GM18861 (cell line): ENCODE measurements around the gene SLC25A42.

Source experiments
- ATAC-seq: cut with Tn5 transposase; IDR thresholded peaks from one replicate; pipeline ENCODE4 v1.9.1; 2021; ENCODE audit not compliant: unreplicated experiment

SLC25A42 gene

GRCh38 chr19:19050104-19050503 lies 13.7 kb upstream of the SLC25A42 start:
- ATAC-seq: no peak

DNA sequence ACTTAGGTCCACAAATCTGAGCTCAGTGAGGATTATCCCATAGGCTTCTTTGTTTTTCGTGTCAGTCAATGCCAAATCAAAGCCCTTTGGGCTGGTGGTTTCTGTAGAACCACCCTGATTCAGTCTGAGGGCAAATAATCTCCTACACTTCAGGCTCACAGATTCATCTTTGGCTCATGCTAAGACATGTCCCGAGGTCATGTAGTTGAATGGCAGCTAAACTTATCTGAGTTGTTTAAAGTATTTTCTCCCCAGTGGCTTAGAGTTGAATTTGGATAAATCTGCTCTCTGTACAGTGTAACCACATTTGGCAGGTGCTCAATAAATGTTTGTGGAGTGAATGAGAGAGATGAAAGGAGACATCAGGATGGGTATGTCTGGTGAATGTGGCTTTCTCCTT lies 13.1 kb upstream of the SLC25A42 start:
- ATAC-seq: no peak

DNA sequence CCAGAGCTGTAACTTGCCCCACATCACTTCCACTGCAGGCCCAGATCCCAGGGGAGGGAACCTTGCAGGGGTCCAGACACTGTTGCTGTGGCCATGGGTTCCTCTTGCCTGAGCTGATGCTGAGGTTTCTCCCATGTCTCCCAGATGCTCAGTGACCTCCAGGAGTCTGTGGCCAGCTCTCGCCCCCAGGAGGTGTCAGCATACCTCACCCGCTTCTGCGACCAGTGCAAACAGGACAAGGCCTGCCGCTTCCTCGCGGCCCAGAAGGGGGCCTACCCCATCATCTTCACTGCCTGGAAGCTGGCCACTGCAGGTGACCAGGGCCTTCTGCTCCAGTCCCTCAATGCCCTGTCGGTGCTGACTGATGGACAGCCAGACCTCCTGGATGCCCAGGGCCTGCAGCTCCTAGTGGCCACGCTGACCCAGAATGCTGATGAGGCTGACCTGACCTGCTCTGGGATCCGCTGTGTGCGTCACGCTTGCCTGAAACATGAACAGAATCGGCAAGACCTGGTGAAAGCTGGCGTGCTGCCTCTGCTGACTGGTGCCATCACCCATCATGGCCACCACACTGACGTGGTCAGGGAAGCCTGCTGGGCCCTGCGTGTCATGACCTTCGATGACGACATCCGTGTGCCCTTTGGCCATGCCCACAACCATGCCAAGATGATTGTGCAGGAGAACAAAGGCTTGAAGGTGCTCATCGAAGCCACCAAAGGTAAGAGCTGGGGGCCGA lies 12.1 kb upstream of the SLC25A42 start:
- ATAC-seq: no peak

- no peak for ATAC-seq
Measured at GRCh38 chr19:19052921-19053320, 10.9 kb upstream of the SLC25A42 start.

GRCh38 chr19:19053508-19054314 lies 10.1 kb upstream of the SLC25A42 start:
- ATAC-seq: no peak

- ATAC-seq: no peak
Measured at GRCh38 chr19:19054315-19054938, 9.4 kb upstream of the SLC25A42 start.

DNA sequence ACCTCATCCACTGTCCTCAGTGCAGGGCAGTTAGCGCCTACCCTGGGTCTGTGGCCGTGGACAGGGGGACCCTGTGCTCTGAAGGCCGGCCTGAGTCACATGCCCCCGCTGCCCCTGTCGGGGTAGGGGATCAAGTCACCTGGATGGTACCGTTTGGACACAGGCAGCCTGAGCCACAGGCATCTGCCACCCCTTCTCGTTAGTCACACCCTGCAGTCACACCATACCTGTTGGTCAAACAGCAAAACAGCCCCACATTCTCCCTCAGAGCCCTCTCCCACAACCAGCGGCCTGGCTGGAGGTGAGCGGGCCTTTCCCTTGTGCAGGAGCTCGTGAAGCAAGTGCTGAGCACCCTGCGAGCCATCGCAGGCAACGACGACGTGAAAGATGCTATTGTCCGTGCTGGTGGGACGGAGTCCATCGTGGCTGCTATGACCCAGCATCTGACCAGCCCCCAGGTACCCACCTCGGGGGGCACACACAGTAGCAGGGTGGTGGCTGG lies 8.8 kb upstream of the SLC25A42 start:
- ATAC-seq: no peak

DNA sequence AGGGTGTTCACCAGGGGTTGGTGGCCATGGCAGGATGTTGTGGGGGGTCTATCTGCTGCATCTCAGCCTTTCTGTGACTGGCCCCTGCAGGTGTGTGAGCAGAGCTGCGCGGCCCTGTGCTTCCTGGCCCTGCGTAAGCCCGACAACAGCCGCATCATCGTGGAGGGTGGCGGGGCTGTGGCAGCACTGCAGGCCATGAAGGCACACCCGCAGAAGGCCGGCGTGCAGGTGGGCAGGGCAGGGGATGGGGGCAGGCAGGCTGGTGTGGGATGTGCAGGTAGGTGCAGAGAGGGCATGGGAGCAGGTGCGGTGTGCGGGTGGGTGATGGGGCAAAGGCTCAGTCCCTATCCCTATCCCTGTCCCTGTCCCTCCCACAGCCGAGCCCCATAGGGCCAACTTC lies 8.1 kb upstream of the SLC25A42 start:
- no peak for ATAC-seq

DNA sequence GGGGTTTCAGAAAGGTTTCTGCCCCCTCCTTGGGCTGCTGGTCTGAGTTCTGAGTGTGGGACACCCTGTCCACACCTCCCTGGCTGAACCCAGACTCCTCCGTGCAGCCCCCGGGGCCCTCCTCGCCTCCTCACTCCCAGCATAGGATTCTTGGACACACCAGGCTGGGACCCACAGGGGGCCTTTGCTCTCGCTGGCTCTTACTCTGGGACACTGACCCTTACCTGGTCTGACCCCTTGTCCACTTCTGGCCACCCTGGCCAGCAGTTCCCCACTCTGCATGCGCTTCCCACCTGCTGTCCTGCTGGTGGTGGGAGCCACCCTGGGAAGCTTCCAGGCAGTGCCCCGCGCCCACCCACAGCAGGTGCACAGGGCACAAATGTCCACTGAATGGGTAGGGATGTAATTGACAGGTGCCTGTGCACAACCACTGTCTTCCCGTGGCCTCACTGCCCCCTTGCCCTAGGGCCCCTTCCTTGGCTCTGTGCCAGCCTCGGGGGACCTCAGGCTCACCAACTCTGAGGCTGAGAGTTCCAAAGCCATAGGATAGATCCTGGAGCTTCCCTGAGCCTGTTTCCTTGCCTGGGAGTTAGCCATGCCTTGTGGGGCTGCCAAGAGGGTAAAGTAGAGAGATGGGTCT lies 7.0 kb upstream of the SLC25A42 start:
- ATAC-seq: no peak

DNA sequence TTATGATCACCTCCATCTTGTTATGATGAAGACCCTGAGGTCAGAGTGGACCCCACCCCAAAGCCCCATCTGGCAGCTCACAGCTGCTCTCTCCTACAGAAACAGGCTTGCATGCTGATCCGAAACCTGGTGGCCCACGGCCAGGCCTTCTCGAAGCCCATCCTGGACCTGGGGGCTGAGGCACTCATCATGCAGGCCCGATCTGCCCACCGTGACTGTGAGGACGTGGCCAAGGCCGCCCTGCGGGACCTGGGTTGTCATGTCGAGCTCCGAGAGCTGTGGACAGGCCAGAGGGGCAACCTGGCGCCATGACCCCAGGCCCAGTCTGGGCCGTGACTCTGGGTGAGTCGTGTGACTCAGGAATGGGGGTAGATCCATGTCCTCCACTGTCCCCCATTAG lies 6.5 kb upstream of the SLC25A42 start:
- ATAC-seq: no peak

GRCh38 chr19:19057720-19058119 lies 6.1 kb upstream of the SLC25A42 start:
- no peak for ATAC-seq

DNA sequence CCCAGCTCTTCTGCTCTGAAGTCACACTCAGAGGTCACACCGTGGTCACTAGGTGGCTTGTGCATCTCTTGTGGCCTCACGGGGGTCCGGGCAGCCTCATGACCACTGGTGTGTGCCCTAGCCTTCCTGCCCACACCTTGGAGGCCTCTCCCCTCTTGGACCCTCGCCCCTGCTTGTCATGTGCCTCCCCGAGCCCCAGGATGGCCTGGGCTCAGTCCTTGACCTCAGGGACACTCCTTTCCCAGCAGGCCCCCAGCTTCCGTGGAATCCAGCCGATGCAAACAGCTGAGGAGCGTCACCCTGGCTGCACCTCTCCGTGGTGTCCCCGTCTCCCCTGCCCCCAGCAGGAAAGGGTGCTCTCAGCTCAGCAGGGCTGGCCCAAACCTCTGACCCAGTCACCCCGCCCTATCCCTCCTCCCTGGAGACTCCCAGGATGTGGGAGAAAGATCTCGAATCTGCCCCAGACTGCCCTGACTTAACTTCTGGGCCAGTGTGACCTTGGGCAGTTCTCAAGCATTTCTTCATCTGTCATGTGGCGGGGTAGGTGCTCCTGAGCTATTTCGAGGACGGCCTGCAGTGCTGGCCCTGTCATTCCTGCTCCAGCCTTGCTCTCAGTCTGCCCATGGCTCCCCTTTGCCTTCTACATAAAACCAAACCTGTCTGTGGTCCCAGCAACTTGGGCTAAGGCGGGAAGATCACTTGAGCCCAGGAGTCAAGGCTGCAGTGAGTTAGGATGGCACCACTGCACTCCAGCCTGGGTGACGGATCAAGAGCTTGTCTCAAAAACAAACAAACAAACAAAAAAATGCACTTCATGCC lies 4.6 kb upstream of the SLC25A42 start:
- ATAC-seq: no peak

DNA sequence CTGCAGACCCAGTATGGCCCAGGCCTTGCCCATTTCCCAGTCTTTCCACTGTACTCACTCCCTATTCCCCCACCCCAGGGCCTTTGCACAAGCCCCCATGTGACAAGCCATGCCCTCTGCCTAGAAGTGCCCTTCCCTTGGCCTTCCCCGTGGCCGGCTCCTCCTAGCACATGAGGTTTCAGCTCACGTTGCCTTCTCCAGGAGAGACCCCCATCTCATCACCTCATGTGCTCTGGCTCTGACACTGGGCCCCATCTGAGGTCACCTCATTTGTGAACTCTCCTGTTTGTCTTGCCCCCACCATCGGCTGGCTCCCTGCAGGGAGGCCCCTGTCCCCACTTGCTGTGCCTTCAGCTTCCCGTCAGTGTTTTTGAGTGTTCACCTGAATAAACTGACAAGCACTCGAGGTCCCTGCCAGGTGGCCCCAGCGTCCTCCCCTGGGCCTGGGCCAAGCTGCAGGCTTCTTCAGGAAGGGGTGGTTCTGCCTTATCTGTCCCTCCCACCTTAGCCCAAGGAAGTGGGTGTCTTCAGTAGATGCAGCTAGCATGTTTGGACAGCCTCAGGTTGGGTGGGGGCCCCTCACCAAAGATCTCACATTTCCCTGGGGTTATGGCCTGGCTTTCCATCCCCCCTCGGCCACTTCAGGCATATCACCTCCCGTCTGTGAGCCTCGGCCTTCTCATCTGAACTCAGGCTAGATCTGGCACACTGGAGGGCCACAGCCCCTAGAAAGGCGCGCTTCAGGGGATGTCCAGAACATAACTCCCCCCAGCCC lies 3.8 kb upstream of the SLC25A42 start:
- no peak for ATAC-seq

DNA sequence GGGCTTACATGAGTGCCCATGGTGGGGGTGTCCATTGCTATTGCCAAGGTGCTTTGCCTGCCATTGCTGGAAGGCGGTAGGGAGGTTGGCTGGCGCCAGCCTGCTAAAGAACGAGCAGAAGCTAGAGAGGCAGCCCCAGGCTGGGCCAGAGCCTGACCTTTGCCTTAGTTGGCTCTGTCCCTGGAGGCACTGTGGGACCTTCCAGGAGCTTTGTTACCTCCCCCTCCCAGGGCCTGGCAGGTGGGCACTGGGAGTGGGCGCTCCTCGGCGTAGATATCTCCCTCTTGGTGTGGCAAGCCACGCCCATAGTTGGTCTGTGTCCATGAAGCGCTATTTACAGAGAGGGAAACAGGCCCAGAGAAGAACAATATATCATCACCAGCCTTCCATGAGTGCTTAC lies 2.3 kb upstream of the SLC25A42 start:
- no peak for ATAC-seq

GRCh38 chr19:19062454-19063182 lies 1.2 kb upstream of the SLC25A42 start:
- ATAC-seq: no peak

GRCh38 chr19:19064098-19064722 lies 416 bp downstream of the SLC25A42 start:
- ATAC-seq: no peak

GRCh38 chr19:19064811-19065745 lies 1.3 kb downstream of the SLC25A42 start:
- no peak for ATAC-seq
